GM21367 (cell line): ENCODE results near the gene SERPINB11.
"Not testable (repeated sequence)": the region's sequence is repeated elsewhere in the genome, so short reads cannot be mapped to it uniquely, and the experiment has no call there.

Experiments used
- ATAC-seq: cut with Tn5 transposase; IDR thresholded peaks from one replicate; pipeline ENCODE4 v1.9.1; 2021; ENCODE audit not compliant: unreplicated experiment

SERPINB11 gene, protein sequence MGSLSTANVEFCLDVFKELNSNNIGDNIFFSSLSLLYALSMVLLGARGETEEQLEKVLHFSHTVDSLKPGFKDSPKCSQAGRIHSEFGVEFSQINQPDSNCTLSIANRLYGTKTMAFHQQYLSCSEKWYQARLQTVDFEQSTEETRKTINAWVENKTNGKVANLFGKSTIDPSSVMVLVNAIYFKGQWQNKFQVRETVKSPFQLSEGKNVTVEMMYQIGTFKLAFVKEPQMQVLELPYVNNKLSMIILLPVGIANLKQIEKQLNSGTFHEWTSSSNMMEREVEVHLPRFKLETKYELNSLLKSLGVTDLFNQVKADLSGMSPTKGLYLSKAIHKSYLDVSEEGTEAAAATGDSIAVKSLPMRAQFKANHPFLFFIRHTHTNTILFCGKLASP

DNA sequence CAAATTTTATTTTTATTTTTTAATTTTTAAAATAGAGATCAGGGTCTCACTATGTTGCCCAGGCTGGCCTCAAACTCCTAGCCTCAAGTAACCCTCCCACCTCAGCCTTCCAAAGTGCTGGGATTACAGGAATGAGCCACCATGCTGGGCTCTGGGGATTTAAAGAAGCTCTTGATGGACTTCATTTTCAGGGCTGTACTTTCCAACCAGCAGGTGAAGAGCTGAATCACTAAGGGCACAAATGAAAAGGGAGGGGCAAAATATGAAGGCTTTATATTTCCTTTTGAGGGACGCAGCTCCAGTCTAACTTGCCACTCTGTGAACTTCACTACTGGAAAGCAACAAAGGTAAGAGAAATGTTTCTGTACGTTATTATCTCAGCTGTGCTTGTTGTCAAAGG, at the start of gene SERPINB11:
Gene SERPINB11 (plus strand): TSS at position 301 of the 400 bp plus-strand sequence. CDS start 7,234 bp downstream, outside the sequence.
- no peak for ATAC-seq

DNA sequence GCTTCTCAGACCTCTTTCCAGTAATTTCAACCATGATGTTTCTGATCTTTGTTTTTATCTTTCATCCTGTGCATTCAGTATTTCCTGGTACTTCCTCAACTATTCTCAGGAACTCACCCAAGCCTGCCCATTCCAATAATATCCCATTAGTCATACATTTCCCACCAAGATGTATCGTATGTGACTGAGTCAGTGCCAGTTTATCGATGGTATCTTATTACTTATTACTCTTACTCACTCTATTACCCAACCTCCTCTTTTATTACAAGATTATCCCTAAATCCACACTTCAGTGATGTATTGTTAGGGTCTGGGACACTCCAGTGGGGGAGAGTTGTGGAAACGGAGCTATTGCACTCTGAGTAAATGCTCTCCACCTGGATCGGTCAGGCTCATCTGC, 43.8 kb upstream of the SERPINB11 start:
- ATAC-seq, result not testable (repeated sequence)

DNA sequence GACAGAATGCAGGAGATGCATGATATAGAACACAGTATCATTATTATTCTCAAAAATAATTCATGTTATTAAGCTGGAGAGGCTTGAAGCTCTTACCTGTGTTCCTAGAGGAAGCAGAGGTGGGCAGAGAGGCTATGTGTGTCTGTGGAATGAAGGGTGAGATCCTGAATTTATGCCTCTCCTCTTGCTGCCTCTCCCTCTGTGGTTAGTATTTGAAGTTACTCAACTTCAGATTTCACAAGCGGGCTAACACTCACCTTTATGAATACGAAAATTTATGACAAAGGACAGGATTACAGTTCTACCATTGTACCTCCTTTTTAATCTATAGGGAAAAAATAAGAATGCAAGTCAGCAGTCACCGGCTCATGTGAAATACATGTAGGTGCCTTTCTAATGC, 41.0 kb upstream of the SERPINB11 start, which contains the start of gene SERPINB3:
Gene SERPINB3 (minus strand): TSS at position 144 of the 400 bp plus-strand sequence. CDS start 677 bp downstream, outside the sequence.
- not testable (repeated sequence) for ATAC-seq

DNA sequence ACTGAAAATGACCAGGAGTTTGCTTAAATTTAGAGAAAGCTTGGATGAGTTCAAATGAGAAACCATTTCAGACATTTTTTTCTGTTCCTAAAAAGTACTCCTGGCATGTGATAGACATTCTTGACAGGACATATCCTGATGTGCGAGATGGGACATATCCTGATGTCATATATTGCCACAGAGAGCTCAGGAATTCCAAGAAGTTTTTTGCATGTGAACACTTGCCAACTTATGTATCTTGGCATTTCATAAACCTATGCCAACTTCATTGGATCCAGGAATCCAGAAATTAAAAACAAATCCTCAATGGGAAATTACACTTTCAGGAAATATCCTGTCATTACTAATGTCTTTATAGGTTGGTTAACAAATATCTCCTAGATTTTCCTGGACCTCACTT, 38.2 kb upstream of the SERPINB11 start:
- no peak for ATAC-seq

DNA sequence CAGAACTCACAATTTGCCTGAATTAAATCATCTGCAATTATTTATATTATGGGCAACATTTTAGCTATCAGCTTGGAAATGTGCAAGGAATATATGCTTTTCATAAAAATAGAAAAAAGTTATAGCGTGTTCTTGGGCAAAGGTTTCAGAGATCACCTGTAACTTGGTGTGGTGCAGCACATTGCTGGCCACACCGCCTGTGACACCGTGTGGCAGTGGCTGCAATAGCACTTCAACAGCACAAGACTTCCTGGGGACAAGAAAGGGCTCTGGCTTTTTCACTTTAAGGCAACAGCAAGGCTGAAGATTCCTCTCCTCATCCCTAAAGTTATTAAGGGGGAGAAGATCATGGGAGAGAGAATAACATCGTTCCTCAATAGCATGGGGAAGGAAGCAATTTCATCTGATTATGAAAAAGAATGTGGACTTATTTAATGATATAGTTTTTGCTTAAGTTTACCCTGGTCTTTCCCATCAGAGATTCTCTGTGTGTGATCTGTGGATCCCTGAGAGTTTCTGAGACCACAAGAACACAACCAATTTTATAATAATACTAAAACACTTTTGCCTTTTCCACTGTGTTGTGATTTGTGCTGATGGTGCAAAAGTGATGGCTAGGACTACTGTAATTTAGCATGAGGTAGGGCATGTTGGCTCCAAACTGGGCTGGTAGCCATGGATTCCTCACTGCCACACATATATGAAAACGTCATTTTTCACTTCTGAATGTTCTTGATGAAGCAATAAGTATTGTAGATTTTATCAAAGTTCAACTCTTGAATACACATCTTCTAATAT, 26.0 kb upstream of the SERPINB11 start:
- no peak for ATAC-seq

DNA sequence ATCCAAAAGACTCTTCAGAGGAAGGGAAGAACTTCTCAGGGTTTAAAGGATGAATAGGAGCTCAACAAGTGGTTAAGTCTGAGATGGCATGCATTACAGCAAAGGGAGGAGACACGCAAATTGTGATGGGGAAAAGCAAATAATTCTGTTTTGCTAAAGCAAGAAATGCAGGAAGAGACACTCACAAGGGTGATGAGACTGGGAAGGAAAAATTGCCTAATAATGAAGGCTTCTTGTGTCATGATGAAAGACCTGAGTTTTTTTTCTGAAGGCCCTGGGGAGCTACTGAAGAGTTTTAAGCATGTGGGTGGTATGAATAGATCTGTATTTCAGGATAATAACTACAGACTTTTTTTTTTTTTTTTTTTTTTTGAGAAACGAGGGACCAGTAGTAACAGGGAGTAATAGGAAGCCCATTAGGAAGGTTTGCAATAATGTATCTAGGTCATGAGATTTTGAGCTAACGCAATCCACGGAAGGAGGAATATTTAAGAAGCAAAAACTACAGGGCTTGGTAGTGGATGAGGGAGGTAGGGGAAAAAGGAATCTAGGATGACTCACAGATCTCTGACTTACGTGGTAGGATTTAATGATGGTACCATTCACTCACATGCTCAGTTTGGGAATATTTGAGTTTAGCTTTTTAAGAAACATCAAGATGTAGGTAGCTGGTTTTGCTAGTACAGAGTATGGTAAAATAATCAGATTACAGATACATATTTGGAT, 25.1 kb upstream of the SERPINB11 start:
- ATAC-seq, result no peak

DNA sequence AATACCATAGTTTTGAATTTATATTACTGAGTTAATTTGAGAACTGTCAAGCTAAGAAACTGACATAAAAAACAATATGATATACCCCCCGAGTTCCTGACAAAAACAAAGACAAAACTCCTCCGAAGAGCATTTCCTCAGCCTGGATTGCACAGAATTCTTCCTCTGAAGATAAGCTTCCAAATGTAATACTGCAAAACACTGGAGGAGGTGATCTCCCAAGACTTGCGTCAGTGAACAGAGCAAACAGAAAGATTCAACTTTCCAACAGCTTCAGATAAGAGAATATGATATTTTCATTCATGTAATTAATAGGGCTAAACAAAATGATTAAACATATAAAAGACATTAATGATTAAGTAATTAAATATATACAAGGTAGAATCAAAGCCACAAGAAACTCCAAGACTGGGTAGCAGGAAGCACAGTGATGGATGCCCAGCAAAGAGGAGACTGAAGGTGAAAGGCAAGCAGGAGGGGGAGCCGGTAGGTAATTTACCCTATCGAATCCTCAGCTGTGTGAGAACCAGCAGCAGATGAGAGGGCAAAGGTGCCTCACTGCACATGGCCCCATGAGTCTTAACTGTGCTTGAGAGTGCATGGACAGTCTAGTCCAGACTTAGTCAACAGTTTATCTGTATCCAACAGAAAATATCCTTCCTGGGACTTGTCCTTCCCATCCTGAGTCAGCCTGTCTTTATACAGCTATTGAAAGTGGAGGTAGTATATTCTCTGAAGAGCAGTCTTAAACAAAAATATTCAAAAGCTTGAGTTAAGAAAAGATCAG, 22.7 kb upstream of the SERPINB11 start:
- no peak for ATAC-seq

DNA sequence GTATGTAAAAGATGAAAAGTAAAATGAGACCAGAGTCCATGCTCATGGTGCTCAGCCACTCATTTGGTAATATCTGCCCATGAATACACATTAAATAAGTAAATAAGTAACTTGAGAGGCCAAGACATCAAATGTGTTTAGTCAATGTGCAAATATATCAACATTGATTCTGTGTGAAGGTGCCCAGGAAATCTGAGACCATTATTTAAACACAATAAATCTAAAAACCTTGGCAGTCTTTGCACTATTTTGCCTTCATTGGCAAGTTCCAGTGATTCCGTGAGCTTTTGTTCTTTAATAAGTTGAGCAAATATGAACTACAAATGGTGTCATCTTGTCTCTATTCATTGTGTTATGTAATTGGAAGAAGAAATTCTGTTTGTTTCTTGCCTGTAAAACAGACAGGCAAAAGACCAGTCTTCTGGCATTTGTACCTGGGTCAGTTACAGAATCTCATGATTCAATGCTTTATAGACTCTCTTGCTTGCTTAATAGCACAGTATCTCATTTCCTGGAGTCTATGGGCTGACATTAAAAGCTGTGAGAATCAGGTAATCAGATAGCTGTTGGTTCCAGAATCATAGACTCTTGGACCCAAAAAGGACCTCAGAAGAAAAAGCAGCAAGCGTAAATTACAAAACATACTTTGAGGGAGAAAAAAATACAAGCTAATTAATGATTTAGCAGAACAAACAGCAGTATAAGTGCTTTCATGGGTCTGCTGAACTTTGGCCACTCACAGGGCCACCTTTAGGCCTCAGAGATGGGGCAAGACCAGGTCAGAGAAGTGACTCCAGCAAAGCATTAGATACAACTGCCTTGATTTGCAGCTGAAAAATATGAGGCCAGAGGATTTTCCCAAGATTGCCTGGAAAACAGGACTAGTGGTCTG, 21.1 kb upstream of the SERPINB11 start:
- ATAC-seq, result no peak

DNA sequence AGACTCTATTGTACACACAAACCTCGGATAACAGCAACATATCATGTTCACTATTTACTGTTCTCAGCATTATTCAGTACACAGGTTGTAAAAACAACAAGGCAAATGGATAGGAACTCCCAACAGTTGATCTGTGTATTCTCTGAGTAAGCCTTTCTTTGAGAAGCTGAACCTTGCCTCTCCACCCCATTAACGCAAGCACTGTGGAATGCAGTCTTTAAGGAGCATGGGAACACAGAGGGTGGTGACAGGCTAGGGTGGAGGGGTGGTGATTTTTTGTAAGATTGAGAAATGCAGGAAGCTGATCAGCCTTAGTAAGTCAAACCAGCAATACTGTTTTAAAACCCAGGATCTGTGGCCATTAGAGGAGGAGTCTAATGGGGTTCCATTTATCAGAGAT, 19.6 kb upstream of the SERPINB11 start:
- no peak for ATAC-seq

DNA sequence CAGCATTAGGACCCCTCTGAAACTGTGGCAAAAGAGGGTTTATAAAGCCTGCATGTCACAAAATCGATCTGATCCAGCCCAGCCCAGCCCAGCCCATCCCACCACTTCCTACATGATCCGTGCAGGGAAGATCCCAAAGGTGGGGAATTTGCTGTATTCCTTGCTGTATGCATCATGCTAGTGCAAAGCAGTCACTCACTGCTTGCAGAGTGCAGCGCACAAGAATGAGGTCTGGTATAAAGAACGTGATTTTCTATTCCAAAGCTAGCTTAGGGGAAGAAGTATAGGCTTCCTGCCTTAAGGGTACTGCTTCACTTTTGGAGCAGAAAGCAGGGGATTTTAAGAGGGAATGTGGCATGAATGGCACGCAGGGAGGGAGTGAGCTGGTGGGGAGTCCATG, 18.9 kb upstream of the SERPINB11 start:
- no peak for ATAC-seq

DNA sequence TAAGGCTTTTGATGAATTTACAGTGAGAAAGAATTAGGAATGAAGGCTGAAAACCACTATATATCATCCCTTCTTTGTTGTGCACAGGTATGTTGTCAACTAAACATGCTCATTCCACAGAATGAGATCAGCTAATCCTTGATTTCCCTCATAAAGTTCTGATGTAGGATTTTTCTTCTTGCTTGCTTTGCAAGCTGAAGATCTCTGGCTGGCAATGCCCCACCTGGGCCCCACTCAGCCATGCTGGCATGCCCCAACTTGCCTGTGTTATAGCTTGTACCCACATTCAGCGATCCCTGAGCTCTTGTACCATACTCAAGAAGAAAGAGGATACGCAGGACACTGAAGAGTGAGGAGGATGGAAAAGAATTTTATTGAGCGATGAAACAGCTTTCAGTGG, 18.0 kb upstream of the SERPINB11 start:
- ATAC-seq, result no peak

DNA sequence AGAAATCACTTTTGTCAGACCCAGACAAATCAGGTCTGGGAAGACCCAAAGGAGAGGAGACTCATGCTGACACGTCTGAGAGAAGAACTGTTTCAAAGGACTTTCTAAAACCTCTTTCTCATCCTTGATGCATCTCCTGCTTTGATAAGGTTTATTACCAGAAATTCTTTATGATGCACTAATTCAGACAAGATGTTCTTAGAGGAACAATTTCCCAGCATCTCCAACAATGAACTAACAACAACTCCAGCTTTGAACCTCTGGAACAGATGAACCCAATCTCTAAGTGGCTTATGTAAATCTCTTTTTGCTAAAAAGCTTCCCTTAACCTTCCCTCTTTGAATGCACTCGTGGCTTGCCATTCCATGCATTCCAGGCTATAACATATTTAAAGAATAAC, 15.9 kb upstream of the SERPINB11 start:
- ATAC-seq, result no peak

DNA sequence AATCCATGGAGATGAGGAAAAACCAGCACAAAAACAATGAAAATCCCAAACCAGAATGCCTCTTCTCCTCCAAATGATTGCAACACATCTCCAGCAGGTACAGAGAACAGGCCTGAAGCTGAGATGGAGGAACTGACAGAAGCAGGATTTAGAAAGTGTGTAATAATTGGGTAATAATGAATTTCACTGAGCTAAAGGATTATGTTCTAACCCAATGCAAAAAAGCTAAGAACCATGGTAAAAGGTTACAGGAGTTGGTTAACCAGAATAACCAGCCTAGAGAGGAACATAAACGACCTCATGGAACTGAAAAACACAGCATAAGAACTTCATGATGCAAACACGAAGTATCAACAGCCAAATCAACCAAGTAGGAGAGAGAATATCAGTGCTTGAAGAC, 13.7 kb upstream of the SERPINB11 start:
- ATAC-seq, result no peak

DNA sequence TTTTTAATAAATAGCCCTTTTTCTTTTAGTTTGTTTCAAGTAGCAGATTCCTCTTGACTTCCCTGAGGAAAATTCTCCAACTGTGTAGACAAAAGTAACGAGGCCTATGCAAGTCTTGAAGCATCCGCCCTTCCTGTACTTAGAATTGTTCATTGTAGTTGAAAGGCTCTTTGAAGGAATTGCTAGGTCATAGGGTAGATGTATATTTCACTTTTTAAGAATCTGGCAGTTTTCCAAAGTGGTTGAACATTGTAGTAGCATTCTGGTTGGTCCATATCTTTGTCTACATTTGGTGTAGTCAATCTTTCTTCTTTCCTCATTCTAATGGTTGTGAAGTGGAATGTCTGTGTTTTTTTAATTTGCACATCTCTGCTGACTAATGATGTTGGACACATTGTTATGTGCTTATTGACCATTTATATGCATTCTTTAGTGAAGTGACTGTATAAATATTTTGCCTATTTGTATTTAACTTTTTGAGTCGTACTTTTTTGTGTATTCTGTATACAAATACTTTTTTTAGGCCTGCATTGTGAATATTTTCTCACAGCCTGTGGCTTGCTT, 5.6 kb upstream of the SERPINB11 start:
- ATAC-seq, result no peak

DNA sequence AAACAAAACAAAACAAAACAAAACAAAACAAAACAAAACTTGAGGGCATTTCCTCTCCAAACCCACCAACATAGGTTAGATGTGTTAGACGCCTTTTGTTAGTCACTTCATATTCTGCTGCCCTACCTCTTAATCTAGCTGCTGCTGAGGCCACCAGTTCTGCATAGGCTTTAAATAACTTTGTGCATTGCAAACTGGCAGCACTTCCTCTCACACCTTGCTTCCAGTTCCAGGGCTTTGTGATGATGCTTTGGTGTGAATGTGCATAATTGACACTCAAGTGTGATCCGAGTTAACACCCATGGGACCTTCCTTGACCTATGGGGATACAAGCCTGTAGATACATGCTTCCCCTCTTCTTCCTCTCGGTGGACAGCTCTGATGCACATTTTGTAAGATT, 2.3 kb upstream of the SERPINB11 start:
- no peak for ATAC-seq

DNA sequence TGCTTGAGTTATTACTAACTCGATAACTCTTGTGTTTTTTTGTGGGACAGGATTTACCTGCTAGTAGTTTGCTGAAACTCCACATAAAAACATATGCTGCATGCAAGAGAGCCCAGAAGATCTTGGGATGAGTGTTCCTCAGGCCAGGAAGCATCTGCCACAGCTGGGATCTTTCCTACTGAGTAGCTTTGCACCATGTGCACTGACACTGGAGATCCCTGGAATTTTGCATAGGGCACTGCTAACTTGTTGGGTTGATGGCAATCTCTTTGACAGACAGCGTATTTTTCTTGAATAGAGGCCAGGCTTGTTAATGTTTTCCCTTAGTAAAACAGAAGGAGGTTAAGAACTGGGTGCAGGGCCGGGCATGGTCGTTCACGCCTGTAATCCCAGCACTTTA, 808 bp upstream of the SERPINB11 start:
- ATAC-seq, result no peak

DNA sequence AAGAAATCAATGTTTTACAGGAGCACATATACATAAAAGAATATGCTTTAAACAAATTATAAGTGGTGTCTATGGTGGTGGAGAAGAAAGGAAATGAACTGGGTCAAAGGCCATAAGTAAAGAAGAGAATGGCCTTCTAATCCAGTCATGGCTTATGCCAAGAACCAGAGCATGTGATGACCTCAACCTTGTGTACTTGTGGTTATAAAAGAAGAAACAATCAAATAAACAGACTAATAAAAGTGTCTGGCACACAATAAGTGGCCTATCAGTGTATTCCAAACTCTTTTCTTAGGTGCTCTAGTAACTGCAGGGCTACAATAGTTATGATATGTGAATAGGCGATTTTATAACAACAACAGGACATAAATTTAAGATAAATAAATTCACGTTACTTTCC, 2.6 kb downstream of the SERPINB11 start:
- ATAC-seq, result no peak

DNA sequence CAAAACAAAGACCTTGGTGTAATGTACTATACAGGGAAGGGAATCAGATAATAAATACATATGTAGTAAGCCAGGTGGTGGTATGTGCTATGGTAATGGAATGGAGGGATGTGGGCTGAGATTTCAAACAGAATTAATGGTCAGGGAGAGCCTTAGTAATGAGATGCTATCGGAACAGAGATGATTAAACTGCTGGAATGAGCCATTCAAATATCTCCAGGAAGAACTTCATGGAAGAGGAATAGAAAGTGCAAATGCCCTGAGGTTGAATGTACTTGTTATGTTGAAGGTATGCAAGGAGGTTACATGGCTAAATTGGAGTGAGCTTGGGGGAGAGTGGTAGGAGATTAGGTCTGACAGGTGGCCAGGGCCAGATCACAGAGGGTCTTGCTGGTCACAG, 5.1 kb downstream of the SERPINB11 start:
- ATAC-seq, result no peak

DNA sequence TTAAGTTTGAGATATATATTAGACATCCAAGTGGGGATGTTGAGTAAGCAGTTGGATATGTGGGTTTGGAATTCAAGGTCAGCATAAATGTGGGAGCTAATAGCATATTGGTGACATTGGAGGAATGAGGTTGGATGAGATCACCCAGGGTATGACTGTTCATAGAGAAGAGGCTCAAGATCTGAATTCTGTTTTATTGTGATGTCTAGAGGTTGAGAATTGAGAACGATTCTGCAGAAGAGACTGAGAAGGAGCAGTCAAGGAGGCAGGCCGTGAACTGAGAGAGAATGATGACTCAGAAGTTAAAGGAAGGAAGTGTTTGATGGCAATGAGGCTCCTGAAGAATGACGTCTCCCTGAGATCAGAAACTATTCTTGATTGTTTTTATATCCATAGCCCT, 5.9 kb downstream of the SERPINB11 start:
- no peak for ATAC-seq
